NCI-H1048 (cell line): ENCODE data around the gene NUBP1.
"Not testable (repeated sequence)": the region's sequence is repeated elsewhere in the genome, so short reads cannot be mapped to it uniquely, and the experiment has no call there.

Source experiments
- DNase-seq: peaks from one replicate; lab custom pipeline; 2025; lab: John Stamatoyannopoulos, UW

The NUBP1 gene

DNA sequence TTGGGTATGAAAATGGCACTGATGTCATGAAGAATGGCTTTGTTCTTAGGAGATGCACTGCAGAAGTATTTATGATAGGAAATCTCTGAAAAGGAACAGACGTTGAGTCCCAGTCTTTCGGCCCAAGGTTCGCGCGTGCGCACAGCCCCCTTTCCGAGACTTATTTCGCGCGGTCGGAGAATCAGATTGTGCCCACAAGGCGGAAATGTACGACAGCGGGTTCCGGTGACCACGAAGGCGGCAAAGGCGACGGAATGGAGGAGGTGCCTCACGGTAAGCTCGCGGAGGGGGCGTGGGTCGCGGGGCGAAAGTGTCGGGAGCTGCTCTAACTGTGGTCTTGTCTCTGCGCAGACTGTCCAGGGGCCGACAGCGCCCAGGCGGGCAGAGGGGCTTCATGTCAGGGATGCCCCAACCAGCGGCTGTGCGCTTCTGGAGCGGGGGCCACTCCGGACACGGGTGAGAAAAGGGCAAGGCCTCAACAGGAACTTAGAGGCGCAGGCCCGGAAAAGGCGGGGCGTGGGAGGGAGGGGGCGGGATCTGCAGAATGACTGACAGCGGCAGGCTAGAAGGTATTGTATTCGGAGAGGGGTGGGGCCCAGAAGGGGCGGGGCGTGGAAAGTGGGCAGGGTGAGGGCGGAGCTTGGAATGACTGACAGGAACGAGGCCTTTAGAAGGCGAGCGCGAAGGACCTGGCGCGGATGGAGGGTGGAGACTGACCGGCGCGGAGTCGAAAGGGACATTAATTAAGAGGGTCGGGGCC is at the start of gene NUBP1:
NUBP1 (plus strand) TSS at position 233 of the 760 bp plus-strand sequence; CDS start at position 255, 22 bp downstream.
- DNase-seq = peak; percentile 54

- DNase-seq = no peak
Measured at GRCh38 chr16:10693889-10694288, 49.8 kb upstream of the NUBP1 start.

DNA sequence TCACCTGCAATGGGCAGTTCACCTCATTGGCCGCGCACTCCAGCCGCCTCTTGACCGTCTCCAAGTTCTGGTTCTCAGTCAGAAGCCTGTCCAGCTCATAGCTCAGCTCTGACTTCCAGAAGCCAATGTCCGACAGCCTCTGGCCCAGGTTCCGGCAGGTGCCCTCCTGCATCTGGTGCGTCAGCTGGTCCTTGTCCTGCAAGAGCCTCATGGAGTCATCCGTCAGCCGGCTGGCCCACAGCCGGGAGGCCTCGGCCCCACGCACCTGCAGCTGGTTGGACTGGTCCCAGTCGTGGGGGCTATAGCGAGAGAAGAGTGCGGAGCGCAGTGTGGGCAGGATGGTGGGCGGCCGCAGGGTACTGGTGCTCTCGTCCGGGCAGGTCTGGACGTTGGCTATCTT is 49.3 kb upstream of the NUBP1 start:
- DNase-seq = no peak

DNA sequence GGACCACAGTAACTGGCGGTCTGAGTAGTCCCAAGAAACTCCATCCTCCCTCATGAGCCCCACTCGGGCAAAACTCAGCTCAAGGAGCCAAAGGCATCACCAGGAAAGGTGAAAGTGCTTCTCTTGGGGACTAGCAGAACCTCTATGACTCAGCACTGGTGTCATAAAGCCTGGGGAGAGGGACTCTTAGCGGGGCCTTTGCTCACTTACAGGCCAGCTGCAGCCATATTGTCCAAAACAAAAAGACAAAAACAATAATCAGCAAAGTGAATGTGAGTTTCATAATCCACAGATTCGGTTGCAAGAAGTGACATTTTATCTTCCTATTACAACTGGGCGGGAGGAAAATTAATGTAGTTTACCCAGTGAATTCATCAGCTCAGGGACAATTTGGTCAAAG is 48.8 kb upstream of the NUBP1 start, which contains the start of gene TEKT5:
TEKT5 (minus strand) TSS at position 101 of the 400 bp plus-strand sequence; CDS start at position 44, 57 bp downstream.
- DNase-seq = no peak

DNA sequence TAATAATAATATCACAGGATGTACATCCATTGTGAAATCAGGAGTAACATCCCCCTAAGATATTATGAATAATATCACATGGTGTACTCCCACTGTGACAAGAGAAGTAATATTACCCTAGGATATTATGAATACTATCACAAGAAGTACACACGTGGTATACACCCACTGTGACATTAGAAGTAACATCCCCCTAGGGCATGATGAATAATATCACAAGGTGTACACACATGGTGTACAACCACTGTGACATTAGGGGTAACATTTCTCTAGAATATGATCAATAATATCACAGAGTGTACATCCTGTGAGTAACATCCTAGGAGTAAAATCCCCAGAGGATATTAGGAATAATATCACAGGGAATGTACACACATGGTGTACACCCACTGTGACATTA is 43.9 kb upstream of the NUBP1 start:
- DNase-seq = no peak

DNA sequence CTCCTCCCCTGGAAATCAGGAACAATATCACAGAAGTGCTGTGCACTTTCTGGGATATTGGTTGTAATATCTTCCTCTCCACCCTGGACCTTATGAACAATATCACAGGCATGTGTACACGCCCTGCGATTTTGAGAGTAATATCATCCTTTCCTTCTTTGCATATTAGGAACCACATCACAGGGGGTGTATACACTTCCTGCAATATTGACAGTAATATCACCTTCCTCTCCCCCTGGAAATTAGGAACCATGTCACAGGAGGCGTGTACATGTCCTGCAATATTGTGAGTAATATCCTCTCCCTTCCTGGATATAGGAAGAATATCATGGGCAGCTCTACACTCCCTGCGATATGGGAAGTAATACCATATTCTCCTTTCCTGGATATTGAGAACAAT is 34.7 kb upstream of the NUBP1 start:
- no peak for DNase-seq

DNA sequence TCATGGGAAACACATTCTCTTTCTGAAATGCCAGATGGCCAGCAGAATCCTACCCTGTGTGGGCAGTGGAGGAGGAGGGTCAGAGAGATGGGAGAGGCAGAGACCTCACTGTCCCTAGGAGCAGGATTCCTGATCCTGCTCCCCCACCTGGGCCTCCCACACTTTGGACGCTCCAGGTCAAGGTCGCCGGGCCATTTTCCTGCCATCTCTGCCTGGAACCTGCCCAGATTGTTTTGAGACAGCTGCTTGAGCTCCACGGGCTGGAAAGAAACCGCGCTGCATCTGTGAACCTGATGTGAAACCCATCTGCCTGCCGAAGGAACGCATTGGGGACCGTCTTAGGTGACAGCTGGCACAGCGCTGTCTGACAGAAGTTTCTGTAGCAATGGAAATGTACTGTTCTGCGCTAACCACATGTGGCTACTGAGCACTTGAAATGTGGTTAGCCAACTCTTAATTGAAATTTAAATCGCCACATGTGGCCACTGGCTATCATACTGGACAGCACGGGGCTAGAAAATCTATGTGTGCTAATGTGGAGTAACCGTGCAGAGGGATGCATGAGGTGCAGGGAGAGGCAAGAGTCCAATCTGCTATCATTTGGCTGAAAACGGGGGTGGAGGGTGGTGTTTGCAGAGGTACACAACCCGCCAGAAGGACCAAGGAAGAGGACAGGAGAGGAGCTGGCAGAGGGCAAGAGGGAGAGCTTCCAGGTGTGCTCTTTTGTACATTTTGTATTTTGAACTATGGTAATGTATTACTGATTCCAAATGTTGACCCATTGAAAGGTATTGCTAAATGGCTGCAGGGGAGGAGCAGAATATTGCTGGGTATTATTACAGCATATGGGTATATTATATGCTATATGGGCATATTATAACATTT is 15.4 kb upstream of the NUBP1 start:
- no peak for DNase-seq

DNA sequence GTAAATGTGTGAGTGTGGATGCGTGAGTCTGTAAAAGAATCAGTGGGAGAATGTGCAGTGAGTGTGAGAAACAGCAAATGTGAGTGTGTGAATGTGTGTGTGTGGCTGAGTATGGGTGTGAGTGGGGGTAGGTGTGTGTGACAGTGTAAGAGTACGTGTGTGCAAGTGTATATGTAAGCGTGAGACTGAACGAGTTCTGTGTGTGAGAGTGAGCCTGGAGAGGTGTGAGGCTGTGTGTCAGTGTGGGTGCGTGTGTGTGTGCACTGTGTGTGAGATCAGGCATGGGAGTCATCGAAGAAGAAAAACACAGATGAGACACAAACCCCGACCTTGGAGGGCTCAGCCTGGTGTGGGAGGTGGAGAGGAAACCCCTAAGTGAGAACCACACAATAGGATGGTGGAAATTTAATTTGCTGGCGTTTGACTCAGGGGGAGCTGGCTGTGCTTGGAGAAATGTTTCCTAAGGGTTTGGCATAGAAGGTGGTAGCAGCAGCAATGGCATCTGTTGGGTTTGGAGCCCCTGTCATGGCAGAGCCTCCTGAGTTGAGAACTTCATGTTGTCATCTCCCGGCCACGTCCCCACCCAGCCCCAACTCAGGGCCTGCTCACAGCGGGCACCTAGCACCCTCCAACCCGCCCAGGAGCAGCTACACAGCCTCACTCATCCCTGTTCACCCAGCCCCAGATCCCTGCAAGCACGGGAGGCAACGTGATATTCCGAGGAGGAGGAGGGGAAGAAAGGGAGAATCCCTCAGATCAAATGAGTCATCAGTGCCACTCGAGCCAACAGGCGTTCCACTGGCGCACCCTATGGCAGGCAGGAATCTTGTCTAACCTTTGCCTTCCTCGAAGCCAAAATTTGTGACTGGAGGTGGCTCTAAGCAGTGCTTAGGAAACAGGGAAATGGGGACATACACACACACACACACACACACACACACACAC is 14.3 kb upstream of the NUBP1 start:
- DNase-seq = no peak

- DNase-seq = no peak
Measured at GRCh38 chr16:10731790-10732189, 11.9 kb upstream of the NUBP1 start.

DNA sequence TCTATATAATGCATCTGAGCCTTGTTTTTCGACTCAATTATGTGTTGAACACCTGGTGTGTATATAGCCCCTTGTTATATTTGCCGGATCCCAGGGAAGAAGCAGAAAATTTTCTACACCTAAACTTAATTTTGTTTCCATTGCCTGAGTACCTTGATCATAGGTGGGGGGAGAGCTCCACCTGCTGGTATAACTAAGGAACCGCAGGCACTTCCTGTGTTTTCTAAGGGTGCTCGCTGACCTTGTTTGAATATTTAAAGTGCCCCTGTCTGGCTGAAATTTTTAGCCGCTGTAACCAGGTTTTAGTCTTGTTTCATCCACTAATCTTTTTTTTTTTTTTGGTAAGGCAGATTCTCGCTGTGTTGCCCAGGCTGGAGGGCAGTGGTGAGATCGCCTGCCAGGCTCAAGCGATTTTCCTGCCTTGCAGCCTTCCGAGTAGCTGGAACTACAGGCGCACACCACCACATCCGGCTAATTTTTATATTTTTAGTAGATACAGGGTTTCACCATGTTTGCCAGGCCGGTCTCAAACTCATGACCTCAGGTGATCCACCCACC is 6.5 kb upstream of the NUBP1 start:
- DNase-seq = no peak

GRCh38 chr16:10738231-10739077 is 5.2 kb upstream of the NUBP1 start:
- DNase-seq = no peak

DNA sequence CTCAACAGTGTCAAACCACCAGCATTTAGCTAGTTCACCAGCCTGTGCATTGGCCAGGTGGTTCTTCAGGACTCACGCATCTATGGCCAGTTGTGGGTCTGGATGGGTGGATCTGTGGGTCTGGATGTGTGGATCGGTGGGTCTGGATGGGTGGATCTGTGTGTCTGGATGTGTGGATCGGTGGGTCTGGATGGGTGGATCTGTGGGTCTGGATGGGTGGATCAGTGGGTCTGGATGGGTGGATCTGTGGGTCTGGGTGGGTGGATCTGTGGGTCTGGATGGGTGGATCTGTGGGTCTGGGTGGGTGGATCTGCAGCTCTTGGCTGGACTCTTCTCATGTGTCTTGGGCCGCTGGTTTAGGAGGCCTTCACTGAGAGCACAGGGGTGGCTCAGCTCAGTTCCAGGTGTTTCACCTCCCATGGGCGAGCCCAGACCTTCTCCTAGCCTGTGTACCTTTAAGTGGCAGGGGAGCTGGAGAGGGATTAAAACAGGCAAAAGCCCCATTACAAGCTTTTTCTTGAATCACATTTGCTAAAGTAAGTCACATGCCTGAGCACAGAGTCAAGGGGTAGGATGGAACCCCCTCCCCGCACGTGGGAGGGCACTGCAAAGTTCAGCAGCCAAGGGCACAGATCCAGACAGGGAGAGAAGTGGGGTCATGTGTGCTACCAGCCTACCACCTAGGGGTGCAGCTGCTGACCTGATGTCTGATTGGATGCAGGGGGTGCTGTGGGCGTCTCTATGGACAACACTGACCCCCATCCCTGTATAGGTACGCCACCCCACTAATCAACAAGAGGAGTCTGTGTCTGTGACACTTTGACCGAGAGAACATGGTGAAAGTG is 3.4 kb upstream of the NUBP1 start:
- no peak for DNase-seq

- DNase-seq = no peak
Measured at GRCh38 chr16:10740845-10741208, 2.8 kb upstream of the NUBP1 start.

DNA sequence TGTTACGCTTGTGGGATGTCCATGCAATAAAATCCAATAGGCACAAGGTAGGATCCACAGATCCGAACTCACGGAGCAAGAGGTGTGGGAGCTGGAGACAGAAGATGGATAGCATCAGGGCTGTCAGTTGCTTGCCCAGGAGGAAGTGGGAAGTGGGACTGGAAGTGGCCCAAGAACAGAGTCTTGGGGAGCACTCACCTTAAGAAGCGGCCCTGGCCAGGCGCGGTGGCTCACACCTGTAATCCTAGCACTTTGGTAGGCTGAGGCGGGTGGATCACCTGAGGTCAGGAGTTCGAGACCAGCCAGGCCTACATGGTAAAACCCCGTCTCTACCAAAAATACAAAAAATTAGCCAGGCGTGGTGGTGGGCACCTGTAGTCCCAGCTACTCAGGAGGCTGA is 2.4 kb upstream of the NUBP1 start:
- not testable (repeated sequence) for DNase-seq

GRCh38 chr16:10741844-10742243 is 1.8 kb upstream of the NUBP1 start:
- no peak for DNase-seq

- DNase-seq = no peak
Measured at GRCh38 chr16:10743227-10743609, 424 bp upstream of the NUBP1 start.

DNA sequence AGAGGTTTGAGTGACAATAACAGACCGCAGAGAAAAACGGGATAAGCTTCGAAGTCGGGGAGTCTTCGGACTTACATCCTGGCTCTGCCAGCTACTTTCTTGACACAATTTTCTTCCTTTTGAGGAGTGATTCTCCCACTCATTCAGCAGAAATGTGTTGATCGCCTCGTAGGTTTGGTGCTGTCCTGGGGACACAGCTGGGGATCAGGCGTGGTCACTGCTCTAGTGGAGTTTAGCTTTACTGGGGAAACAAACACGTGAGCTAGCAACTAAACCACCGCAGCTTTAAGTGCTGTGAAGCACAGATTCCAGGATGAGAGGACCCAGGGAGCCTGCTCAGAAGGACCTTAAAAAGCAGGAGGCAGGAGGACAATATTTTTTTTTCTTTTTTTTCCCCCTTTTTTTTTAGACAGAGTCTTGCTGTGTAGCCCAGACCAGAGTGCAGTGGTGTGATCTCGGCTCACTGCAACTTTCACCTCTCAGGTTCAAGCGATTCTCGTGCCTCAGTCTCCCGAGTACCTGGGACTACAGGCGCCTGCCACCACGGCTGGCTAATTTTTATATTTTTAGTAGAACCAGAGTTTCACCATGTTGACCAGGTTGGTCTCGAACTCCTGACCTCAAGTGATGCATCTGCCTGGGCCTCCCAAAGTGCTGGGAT is 858 bp downstream of the NUBP1 start:
- no peak for DNase-seq

DNA sequence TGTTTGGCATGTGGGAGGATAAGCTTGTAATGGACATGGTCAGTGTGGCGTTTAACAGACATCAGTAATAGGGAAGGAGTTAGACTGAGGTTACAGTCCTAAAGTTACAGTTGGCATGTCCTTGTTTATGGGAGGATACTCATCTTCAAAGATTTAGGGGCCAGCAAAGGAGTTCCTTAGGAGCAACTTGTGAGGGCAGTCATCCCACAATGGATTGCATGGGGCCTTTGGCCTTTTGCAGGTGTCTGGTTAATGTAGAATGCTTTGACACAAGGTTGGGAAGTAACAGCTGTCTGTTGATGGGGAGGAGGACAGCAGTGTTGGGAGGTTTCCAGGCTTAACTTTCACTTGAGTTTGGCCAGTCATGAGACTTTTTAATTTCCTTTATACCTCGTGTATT is 2.2 kb downstream of the NUBP1 start:
- DNase-seq = no peak

GRCh38 chr16:10750793-10751192 is 7.2 kb downstream of the NUBP1 start:
- no peak for DNase-seq
